Activated T-helper 1 cell treated with anti-CD3 and anti-CD28 coated beads, Interleukin-12 subunit alpha, Interleukin-12 subunit beta, Interleukin-2, Interleukin-4 antibody, amounts not matched to agents 30 ng/mL and 10 ng/mL and 1 ng/mL, durations not matched to agents 14 hours and 24 hours and 36 hours (primary cell): Measurements from ENCODE around the gene ZNF618. TPM values are rescaled to one million over a fixed set of nuclear protein-coding genes. Genes with fewer than 3 reads are reported as not detected.

ENCODE experiments used
- DNase-seq: peaks from one replicate; pipeline ENCODE4 v3.0.0; 2021; ENCODE audit warnings: low spot score
- H3K27ac Mint-ChIP-seq: one replicate; pipeline ENCODE4 v1.8.0; 2021; ENCODE audit warnings: mild to moderate bottlenecking, mixed read lengths
- H3K27me3 Mint-ChIP-seq: one replicate; pipeline ENCODE4 v1.8.0; 2022; ENCODE audit warnings: mild to moderate bottlenecking, moderate library complexity, mixed read lengths; ENCODE audit not compliant: insufficient read depth
- H3K36me3 Mint-ChIP-seq: one replicate; pipeline ENCODE4 v1.8.0; 2021; ENCODE audit warnings: low read depth, mixed read lengths
- H3K4me1 Mint-ChIP-seq: one replicate; pipeline ENCODE4 v1.8.0; 2021; ENCODE audit warnings: low read depth, mixed read lengths
- H3K4me3 Mint-ChIP-seq: one replicate; pipeline ENCODE4 v1.8.0; 2021; ENCODE audit warnings: mild to moderate bottlenecking, moderate library complexity, mixed read lengths
- H3K9me3 Mint-ChIP-seq: one replicate; pipeline ENCODE4 v1.8.0; 2021; ENCODE audit warnings: mixed read lengths
- intact Hi-C: fragments of 100-400 bp; cut with micrococcal nuclease; formaldehyde crosslinking; loops from one replicate; pipeline ENCODE4 v1.15.1; 2024
- total RNA-seq: library from RNA; stranded (reverse); gene quantifications from 2 replicates; pipeline ENCODE4 v1.2.3, GENCODE V29; 2022

Gene ZNF618
- total RNA-seq, 1 donor from 2014 or later = 0.16 TPM

DNA sequence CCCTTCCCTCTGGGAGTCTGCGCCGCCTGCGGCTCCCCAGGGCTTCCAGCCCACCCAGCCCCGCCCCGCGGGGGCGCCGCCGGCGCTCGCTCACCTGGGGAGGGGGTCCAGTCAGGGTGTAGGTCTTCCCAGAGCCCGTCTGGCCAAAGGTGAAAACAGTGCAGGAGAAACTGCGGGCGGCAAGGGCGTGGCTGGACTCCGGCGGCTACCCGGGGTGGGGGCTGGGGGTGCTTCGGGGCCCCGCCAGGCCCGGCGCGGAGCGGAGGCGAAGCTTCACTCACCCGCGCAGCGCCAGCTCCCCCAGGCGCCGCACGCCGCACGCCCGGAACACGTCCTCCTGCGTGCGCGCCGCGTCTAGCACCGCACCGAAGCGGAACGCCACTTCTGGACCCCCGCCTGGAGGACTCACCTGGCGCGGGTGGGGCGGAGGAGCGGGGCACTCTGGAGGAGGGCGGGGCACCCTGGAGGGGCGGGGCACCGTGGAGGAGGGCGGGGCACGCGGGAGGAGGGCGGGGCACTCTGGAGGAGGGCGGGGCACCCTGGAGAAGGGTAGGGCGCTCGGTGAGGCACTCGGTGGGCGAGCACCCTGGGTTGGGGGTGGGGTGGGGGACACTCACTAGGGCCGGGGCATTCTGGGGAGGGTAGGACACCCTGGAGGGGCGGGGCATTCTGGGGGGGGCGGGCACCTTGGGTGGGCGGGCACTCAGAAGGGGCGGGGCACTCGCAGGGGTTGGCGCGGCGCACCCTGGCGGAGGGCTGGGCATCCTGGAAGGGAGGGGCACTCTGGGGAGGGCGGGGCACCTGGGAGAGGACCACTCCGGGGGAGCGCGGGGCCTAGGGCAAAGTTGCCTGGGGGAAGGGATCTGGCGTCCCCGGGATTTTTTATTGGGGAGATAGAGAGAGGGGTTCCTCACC is 222.2 kb downstream of the ZNF618 start:
- no peak overlapping the region for H3K27ac Mint-ChIP-seq

DNA sequence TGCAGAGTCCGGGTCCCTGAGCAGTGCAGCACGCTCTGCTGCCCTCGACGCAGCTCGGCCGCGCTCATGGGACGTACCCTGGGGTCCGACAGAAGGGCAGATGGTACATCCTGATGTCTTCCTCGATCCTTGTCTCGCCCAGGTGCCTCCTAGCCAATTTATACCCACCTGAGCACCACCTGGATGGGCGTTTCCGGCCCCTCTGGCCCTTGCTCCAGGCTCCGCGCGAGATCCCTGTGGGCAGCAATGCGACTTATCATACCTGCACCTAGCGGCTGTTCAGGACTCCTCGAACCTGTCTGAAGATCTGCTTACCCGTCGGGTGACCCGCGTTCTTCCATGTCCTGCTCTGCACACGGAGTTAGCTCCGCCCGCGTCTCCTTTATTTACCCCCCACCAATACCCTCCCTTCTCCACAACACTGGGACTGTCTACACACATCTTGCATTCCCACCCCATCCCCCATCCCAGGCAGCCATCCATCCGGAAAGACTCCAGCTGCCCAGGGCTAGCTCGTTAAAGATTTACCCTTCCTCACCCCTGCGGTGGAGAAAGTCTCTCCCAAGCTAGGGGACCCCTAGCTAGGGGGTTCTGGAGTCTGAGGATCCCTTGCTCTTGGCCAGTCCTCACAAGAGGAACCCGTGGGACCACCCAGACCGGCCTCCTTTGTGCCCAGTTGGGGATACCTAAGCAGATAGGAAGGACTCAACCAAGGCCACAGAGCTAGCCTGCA is 223.0 kb downstream of the ZNF618 start, which contains the start of gene KIF12:
Gene KIF12, minus strand, starts transcription at position 357 of the 733 bp plus-strand sequence. Its CDS starts 16 bp downstream, at position 341.
- peaks cover 4% of the 10 kb centered on the region for H3K9me3 Mint-ChIP-seq
- no peaks in the 10 kb centered on the region for H3K36me3 Mint-ChIP-seq
- intact Hi-C loops = loop anchor here (5.0 kb wide), 2 partner anchors 288 to 943 kb away; partner anchors contain the start of gene AKNA
- peaks cover 5% of the 10 kb centered on the region for H3K4me1 Mint-ChIP-seq
- no peak for DNase-seq
- no peak within 1 kb of the TSS for H3K27ac Mint-ChIP-seq
- H3K27me3 Mint-ChIP-seq = peaks cover 46% of the 10 kb centered on the region
- peak within 1 kb of the TSS; percentile 10 for H3K4me3 Mint-ChIP-seq

More for the DNA sequence above, 222.2 kb downstream of the ZNF618 start:
- Mint-ChIP-seq H3K27me3 (peaks cover 41% of the 10 kb centered on the region), H3K4me3 (no peak overlapping the region), H3K36me3 (no peaks in the 10 kb centered on the region), H3K9me3 (peaks cover 4% of the 10 kb centered on the region), H3K4me1 (peaks cover 5% of the 10 kb centered on the region)
- intact Hi-C loops = loop anchor here (5.0 kb wide), 2 partner anchors 289 to 944 kb away; partner anchors contain the start of gene AKNA
- DNase-seq = no peak

DNA sequence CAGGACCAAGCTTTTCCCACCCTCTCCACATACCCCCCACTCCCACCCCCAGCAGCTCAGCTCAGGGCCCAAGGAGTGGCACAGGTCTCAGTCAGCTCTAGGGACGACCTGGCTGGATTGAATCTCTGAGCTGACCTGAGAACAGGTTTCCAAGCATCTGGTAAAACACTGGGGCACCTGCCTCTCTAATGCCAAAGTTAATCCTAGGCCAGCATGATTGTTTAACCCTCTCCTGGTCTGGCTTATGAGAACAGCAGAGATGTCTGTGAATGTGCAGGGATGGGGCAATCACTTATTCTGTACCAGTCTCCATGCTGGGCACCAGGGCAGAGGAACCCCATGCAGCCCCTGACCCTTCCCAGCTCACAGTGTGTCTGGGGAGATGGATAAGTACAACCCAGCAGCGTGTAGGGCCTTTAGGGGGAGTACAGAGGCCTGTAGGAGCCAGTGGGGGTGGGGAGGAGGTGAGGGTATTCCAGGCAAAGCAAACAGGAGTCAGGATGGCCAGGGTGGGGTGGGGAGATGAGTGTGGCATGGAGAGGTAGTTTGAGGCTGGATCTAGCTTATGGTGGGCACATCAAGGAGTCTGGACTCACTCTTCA is 223.7 kb downstream of the ZNF618 start:
- no peaks in the 10 kb centered on the region for H3K36me3 Mint-ChIP-seq
- no peak overlapping the region for H3K27ac Mint-ChIP-seq
- H3K27me3 Mint-ChIP-seq = peaks cover 48% of the 10 kb centered on the region
- peaks cover 4% of the 10 kb centered on the region for H3K9me3 Mint-ChIP-seq
- no peak overlapping the region for H3K4me3 Mint-ChIP-seq
- no peak for DNase-seq
- intact Hi-C loops = loop anchor here (5.0 kb wide), 2 partner anchors 288 to 943 kb away; partner anchors contain the start of gene AKNA
- peaks cover 5% of the 10 kb centered on the region for H3K4me1 Mint-ChIP-seq

DNA sequence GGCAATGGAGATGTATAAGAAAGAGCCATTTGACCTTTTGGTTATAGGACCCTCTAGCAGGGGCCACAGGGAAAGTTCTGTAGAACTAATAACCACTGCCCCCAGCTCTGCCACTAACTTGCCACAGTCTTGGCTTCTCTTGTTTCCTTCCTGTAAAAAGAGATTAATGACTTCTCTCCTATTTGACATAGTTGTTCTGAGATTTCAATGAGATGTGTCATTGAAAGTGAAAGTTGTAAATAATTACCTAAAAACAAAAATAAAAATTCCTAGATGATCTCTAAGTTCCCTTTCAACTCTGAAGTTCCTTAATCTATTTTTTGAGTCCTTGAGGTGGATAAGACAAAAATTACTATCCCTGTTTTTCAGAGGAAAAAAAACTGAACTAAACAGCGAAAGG is 224.4 kb downstream of the ZNF618 start:
- DNase-seq = no peak
- Mint-ChIP-seq H3K4me3 (no peak overlapping the region), H3K27ac (no peak overlapping the region), H3K4me1 (peaks cover 5% of the 10 kb centered on the region), H3K9me3 (peaks cover 4% of the 10 kb centered on the region), H3K36me3 (no peaks in the 10 kb centered on the region), H3K27me3 (peaks cover 52% of the 10 kb centered on the region)
- intact Hi-C loops = no loop called here

DNA sequence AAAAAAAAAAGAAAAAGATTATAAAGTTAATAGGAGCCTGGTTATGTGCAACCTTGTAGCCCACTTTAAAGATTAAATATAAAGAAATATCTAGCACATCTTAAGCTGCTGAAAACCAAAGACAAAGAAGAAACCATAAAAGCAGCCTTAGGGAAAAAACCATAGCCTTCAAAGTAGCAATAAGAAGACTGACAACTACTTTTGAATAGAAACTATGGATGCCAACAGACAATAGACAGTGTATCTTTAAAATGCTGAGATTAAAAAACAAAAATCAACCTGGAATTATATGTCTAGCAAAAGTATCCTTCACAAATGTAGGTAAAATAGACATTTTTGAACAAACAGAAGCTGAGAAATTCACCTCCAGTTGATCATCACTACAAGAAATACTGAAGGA is 226.4 kb downstream of the ZNF618 start:
- Mint-ChIP-seq H3K36me3 (no peaks in the 10 kb centered on the region), H3K27me3 (peaks cover 49% of the 10 kb centered on the region), H3K9me3 (peaks cover 4% of the 10 kb centered on the region), H3K27ac (no peak overlapping the region), H3K4me3 (no peak overlapping the region), H3K4me1 (peaks cover 3% of the 10 kb centered on the region)
- intact Hi-C loops = no loop called here
- no peak for DNase-seq

DNA sequence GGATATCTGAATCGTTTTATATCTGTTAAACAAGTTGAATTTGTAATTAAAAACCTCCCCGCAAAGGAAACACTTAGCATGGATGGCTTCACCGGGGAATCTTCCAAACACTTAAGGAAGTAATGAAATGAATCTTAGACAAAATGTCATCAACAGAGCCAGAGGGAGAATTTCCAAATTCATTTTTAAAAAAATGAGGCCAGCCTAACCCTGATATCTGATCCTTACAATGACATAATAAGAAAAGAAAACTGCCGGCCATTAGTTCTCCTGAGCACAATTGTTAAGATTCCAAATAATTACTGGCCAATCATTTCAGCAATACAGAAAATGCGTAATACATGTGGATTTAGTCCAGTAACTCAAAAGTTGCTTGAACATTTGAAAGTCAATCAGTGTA is 229.1 kb downstream of the ZNF618 start:
- H3K4me1 Mint-ChIP-seq = no peaks in the 10 kb centered on the region
- intact Hi-C loops = no loop called here
- peaks cover 37% of the 10 kb centered on the region for H3K27me3 Mint-ChIP-seq

More for the DNA sequence above, 229.1 kb downstream of the ZNF618 start:
- Mint-ChIP-seq H3K4me3 (no peak overlapping the region), H3K36me3 (no peaks in the 10 kb centered on the region), H3K9me3 (peaks cover 4% of the 10 kb centered on the region), H3K27ac (no peak overlapping the region)
- DNase-seq = no peak

Other genes with a start within 250 kb of the ZNF618 start
- not detected in 2 replicates for gene AMBP, start 202.0 kb downstream of the ZNF618 start, total RNA-seq
- gene KIF12, start 223.0 kb downstream of the ZNF618 start, total RNA-seq = not detected in 2 replicates